Inflammatory macrophage treated with lipopolysaccharide for 1 hour (primary cell): ENCODE results near the gene NOC4L.

ENCODE experiments used
- DNase-seq, 2 donors: peaks; one replicate each; pipeline ENCODE4 v3.0.0-alpha.2; 2020 to 2022

The NOC4L gene

DNA sequence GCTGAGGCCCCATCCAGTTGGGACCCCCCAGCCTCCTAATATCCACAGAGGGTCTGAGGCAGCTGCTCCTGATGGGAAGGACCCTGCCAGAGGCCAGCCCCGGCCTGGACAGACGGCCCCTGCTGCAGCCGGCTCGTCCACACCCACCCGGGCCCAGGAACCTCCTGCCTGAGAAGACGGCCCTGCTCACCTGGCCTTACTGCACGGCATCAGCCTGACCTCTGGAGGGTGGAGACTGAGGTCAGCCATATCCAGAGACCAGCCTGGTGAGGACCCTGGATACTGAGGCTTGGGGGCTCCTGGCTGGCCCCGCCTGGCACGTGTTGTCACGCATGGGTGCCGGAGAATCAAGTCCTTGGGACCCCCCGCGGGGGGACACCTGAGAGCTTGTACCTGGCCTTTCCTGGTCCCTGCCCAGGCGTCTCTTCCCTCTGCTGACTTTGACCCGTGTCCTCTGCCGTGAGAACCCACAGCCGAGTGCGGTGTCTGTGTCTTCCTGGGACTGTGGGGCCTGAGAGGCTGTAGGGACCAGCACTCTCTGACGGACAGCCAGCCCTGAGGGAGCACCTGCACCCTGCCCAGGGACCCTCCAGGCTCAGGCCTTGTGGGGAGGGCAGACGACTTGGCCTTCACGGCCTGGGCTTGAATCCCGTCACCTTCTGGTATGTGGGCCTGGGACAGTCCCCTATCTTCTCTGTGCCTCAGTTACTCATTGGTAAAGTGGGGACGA is 57.3 kb downstream of the NOC4L start:
- no peak for DNase-seq
